IPS-15b (cell line): ENCODE data around the gene OR6J1.

ENCODE experiments used
- H3K27me3 ChIP-seq: one replicate; pipeline ENCODE4 v1.6.1; 2013; ENCODE audit warnings: low read length; ENCODE audit not compliant: control insufficient read depth, insufficient read depth
- H3K36me3 ChIP-seq: one replicate; pipeline ENCODE4 v1.6.1; 2013; ENCODE audit warnings: low read length; ENCODE audit not compliant: control insufficient read depth, insufficient read depth
- H3K4me1 ChIP-seq: one replicate; pipeline ENCODE4 v1.6.1; 2013; ENCODE audit warnings: mild to moderate bottlenecking, low read length; ENCODE audit not compliant: control insufficient read depth, insufficient read depth
- H3K4me3 ChIP-seq: one replicate; pipeline ENCODE4 v1.5.1; 2013; ENCODE audit warnings: low read depth, low read length
- H3K9ac ChIP-seq: one replicate; pipeline ENCODE4 v1.6.1; 2013; ENCODE audit warnings: low read depth, mild to moderate bottlenecking, low read length
- H3K9me3 ChIP-seq: one replicate; pipeline ENCODE4 v1.6.1; 2013; ENCODE audit warnings: mild to moderate bottlenecking, low read length; ENCODE audit not compliant: control insufficient read depth, insufficient read depth

OR6J1 gene

DNA sequence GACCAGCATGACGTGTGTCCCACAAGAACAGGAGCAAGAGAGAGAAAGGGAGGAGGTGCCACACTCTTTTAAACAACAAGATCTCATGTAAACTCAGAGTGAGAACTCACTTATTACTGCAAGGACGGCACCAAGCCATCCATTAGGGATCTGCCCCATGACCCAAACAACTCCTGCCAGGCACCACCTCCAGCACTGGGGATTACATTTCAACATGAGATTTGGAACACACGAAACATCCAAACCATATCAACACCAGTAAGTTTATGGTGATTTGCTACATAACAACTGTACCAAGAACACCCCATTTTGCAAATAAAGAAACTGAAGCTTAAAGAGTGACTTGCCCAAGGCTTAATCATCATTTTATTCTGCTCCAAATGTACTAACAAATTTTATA is 23.7 kb upstream of the OR6J1 start:
- H3K9ac ChIP-seq, result no peak overlapping the region
- no peaks in the 10 kb centered on the region for H3K4me1 ChIP-seq
- no peak overlapping the region for H3K4me3 ChIP-seq
- peaks cover 2% of the 10 kb centered on the region for H3K27me3 ChIP-seq
- H3K9me3 ChIP-seq, result no peaks in the 10 kb centered on the region
- H3K36me3 ChIP-seq, result no peaks in the 10 kb centered on the region

DNA sequence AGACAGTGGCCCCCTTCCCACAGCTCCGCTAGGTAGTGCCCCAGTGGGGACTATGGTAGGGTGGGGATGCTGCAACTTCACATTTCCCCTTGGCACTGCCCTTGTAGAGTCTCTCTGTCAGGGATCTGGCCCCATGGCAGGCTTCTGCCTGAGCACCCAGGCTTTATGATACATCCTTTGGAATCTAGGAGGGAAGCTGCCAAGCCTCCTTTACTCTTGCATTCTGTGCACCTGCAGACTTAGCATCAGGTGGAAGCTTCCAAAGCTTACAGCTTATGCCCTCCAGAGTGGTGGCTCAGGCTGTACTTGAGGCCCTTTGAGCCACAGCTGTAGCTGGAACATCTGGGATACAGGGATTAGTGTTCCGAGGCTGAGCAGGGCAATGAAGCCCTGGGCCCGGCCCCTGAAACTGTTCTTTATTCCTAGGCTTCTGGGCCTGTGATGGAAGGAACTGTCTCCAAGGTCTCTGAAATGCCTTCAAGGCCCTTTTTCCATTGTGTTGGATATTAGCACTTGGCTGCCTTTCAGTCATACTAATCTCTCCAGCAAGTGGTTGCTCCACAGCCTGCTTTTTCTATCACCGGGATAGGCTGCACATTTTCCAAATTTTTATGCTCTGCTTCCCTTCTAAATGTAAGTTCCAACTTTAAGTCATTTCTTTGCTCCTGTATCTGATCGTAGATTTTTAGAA is 22.2 kb upstream of the OR6J1 start:
- Histone ChIP-seq H3K27me3 (peaks cover 2% of the 10 kb centered on the region), H3K4me3 (no peak overlapping the region), H3K9ac (no peak overlapping the region), H3K4me1 (no peaks in the 10 kb centered on the region), H3K36me3 (no peaks in the 10 kb centered on the region), H3K9me3 (no peaks in the 10 kb centered on the region)

DNA sequence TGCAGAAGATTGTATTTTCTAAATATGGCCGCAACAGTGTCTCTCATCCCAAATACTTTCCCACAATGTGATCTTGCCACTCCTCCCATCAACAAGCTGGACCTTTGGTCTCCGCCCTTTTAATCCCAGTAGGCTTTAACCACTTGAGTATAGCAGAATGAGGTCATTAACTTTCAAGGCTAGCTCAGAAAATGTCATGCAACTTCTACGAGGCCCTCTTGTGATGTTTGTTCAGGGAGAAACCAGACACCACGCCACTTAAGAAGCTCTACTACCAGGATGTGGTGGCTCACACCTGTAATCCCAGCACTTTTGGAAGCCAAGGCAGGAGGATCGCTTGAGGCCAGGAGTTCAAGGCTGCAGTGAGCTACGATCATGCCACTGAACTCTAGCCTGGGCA is 20.1 kb upstream of the OR6J1 start:
- Histone ChIP-seq H3K9ac (no peak overlapping the region), H3K4me3 (no peak overlapping the region), H3K27me3 (peaks cover under 1% of the 10 kb centered on the region), H3K36me3 (no peaks in the 10 kb centered on the region), H3K4me1 (no peaks in the 10 kb centered on the region), H3K9me3 (no peaks in the 10 kb centered on the region)

DNA sequence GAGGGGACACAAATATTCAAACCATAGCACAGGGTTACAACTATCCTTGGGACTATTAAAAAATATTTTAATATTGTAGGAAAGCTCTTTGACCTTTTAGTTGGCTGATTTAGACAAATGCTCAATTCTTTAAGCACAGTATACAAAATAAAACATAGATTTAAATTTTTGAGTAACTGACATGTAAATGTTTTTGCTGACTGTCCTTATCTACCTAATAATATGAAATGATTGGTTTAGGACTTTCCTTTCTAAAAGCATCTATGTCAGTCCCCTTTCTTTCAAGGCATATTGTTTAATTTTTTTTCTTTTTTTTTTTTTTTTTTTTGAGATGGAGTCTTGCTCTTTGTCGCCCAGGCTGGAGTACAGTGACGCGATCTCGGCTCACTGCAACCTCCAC is 16.5 kb upstream of the OR6J1 start:
- Histone ChIP-seq H3K27me3 (no peaks in the 10 kb centered on the region), H3K4me1 (no peaks in the 10 kb centered on the region), H3K4me3 (no peak overlapping the region), H3K9ac (no peak overlapping the region), H3K9me3 (no peaks in the 10 kb centered on the region), H3K36me3 (no peaks in the 10 kb centered on the region)

DNA sequence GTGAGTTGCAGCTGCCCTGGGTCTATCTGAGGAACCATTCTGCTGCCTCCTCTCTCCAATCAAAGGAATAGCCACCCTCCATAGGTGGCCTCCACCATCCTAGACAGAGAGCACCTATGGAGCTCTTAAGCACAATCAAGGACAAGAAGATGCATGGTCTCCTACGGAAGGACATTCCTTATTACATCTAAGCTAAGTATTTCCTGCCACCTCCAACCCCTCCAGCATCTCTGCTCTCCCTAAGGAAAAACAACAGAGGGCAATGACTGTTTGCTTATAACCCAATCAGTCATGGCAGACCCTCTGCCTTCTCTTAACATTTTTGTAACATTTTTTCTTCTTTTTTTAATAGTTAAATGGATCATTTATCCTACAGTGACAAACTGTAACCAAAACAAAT is 14.8 kb upstream of the OR6J1 start:
- no peak overlapping the region for H3K9ac ChIP-seq
- no peaks in the 10 kb centered on the region for H3K36me3 ChIP-seq
- no peaks in the 10 kb centered on the region for H3K9me3 ChIP-seq
- H3K4me3 ChIP-seq, result no peak overlapping the region
- no peaks in the 10 kb centered on the region for H3K27me3 ChIP-seq
- no peaks in the 10 kb centered on the region for H3K4me1 ChIP-seq

DNA sequence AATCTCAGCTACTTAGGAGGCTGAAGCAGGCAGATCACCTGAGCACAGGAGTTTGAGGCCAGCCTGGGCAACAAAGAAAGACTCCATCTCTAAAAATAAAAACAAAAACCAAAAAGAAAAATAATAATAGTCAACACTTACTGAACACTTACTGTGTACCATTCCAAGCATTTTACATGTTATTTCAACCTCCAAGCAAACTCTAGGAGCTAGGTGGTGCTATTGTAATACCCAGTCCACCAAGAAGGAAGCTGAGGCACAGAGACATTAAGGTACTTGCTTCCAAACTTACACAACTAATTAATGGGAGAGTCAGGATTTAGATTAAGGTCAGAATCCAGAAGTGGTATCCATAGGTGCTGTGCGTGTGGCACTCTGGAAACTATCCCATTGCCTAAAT is 13.7 kb upstream of the OR6J1 start:
- no peaks in the 10 kb centered on the region for H3K27me3 ChIP-seq
- no peaks in the 10 kb centered on the region for H3K36me3 ChIP-seq
- no peak overlapping the region for H3K9ac ChIP-seq
- H3K4me3 ChIP-seq, result no peak overlapping the region
- H3K9me3 ChIP-seq, result no peaks in the 10 kb centered on the region
- H3K4me1 ChIP-seq, result peaks cover 2% of the 10 kb centered on the region

DNA sequence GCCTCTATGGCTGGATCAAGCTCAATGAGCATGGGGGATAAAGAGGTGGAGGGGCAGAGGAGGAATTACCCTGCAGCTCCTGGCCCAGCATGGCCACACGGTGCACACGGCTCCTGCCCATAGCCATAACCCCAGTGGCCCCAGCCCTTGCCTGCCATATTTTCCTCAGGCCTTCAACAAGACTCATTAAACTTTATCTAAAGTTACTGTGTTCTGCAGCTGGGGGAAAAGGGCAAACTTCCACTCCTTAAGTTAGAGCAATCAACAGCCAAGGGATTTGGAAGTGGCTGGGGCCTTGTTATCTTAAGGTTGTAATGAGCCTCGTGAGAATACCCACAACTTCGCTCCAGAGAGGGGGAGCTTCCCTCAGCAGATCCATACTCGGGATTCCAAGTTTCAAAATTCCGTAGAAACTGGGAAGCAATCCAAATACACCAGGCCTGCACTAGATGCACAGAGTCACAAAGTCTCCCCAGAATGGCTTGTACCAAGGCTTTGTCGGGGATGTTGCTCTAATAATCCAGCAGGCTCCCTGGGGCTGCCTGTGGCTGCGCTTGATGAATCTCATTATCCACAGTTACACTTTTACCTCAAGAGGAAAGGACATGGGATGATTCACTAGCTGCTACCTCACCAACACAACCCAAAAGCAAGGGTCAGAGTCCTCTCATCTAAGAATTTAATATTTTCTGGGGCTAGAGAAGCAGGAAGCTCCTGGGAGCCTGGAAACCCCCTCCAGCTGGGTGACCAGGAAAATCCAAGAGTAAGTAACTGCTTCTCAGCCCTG is 13.0 kb upstream of the OR6J1 start:
- Histone ChIP-seq H3K9ac (no peak overlapping the region), H3K4me3 (no peak overlapping the region), H3K4me1 (peaks cover 2% of the 10 kb centered on the region), H3K36me3 (no peaks in the 10 kb centered on the region), H3K9me3 (no peaks in the 10 kb centered on the region), H3K27me3 (no peaks in the 10 kb centered on the region)

DNA sequence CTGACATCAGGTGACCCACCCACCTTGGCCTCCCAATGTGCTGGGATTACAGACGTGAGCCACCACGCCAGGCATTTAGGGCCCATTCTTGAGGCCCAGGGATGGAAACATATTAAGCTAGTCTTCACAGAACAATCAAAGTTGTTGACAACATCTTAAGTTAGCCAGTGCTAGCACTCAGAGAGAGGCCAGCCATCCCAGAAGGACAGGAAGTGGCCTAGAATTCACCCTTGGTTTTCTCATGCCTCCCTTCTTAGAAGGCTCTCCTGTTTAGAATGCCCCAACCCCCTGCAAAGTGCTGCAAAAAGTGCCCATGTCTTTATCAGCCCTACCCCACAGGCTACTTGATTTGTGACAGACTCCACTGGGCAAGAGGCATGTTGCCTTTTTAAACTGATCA is 12.1 kb upstream of the OR6J1 start:
- Histone ChIP-seq H3K4me3 (no peak overlapping the region), H3K4me1 (peaks cover 2% of the 10 kb centered on the region)

DNA sequence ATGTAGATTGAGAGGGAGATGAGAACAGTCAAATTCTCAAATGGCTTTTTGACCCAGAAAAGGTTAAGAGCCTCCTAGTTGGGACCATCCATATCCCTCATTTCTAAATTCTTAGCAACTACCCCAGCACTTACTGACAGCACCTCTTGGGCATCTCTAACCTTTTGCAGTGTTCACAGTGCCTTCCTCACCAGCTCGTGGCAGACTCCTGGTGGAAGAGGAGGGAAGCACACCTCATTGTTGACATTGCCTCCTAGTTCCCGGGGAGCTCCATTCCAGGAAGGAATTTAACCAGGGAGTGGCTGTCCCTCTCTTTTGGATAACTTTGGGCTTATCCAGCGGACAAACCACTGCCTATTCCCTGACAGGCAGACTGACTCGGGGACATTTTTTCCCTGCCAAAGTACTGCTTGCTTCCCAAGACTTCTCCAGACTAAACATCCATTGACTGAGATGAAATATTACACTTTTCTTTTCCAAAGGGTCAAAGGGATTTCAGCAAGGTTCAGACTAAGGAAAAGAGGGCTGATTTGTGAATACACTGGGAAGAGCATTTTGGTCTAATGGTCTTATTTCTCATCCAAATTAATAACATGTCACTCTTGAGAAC is 9.0 kb upstream of the OR6J1 start:
- Histone ChIP-seq H3K36me3 (no peaks in the 10 kb centered on the region), H3K27me3 (no peaks in the 10 kb centered on the region), H3K4me3 (no peak overlapping the region), H3K9ac (no peak overlapping the region), H3K9me3 (no peaks in the 10 kb centered on the region), H3K4me1 (peaks cover 2% of the 10 kb centered on the region)

More for the DNA sequence above, 12.1 kb upstream of the OR6J1 start:
- Histone ChIP-seq H3K27me3 (no peaks in the 10 kb centered on the region), H3K9ac (no peak overlapping the region), H3K36me3 (no peaks in the 10 kb centered on the region), H3K9me3 (no peaks in the 10 kb centered on the region)

DNA sequence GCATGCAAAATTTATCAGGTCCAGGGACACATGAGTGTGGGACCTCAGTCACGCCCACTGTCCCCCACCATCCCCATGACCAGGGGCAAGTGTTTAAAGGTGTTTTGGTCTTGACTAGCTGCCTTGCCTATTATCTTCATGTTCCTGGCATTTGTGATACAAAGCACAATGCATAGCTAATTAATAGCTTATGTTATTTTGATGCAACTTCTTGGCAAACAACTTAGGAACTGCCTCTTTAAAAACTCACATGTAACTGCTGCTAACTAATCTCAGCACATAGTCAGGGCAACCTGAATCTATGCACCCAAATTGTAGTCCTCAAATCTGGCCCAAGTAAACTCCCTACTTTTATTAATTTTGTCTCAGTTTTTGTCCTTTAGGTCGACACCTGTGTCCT is 7.4 kb upstream of the OR6J1 start:
- H3K4me1 ChIP-seq, result peaks cover 2% of the 10 kb centered on the region
- no peaks in the 10 kb centered on the region for H3K36me3 ChIP-seq
- no peak overlapping the region for H3K4me3 ChIP-seq
- no peak overlapping the region for H3K9ac ChIP-seq
- no peaks in the 10 kb centered on the region for H3K9me3 ChIP-seq
- H3K27me3 ChIP-seq, result no peaks in the 10 kb centered on the region

DNA sequence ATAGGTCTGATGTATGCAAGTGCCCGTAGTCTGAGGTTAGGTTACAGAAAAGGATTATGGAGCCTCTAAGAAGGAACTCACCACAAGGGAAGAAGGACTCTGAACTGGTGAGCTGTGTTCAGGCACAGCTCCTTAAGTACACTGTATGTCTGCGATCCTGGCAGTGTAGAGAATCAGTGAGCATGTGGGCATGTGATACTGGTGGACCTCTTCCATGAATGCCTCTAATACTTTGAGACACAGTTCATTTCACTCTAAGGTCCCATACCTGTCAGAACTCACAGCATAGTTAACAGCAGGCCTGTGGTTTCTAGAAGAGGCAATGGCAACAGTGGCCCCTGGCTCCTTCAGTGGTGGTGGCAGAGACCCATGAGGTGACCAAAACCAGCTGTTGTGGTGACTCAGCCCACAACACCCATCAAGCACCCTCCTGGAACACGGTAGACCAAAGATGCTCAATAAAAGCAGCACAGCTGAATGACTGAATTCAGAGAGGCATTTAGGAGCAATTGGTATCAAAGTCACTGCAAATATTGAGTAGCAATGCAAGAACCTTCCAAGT is 6.9 kb upstream of the OR6J1 start:
- Histone ChIP-seq H3K9ac (no peak overlapping the region), H3K27me3 (no peaks in the 10 kb centered on the region), H3K9me3 (no peaks in the 10 kb centered on the region), H3K4me3 (no peak overlapping the region), H3K4me1 (peaks cover 2% of the 10 kb centered on the region), H3K36me3 (no peaks in the 10 kb centered on the region)
